Smooth muscle cell (in vitro differentiated cells): ENCODE data around the gene ACSS1. TPM values are rescaled to one million over a fixed set of nuclear protein-coding genes. Genes with fewer than 3 reads are reported as not detected.

ENCODE experiments used
- DNase-seq: peaks from one replicate; lab custom pipeline; 2025; ENCODE audit not compliant: unreplicated experiment; lab: John Stamatoyannopoulos, UW
- H2AFZ ChIP-seq: fragments of 200-600 bp; sonication (generic); 2 replicates; pipeline ENCODE4 v1.6.0; 2016; ENCODE audit warnings: antibody characterized with exemption, low read depth, mild to moderate bottlenecking
- H3F3A ChIP-seq: fragments of 200-600 bp; sonication (generic); 2 replicates; pipeline ENCODE4 v1.6.0; 2017; ENCODE audit warnings: antibody characterized with exemption, low read depth
- H3K27ac ChIP-seq: fragments of 200-600 bp; sonication (generic); 2 replicates; pipeline ENCODE4 v1.5.1; 2016; ENCODE audit warnings: low read depth, mild to moderate bottlenecking
- H3K27me3 ChIP-seq: fragments of 200-600 bp; sonication (generic); 2 replicates; pipeline ENCODE4 v1.6.1; 2016; ENCODE audit warnings: low read depth, mild to moderate bottlenecking
- H3K36me3 ChIP-seq: fragments of 200-600 bp; sonication (generic); 2 replicates; pipeline ENCODE4 v1.5.1; 2016; ENCODE audit warnings: low read depth
- H3K4me1 ChIP-seq: fragments of 200-600 bp; sonication (generic); 2 replicates; pipeline ENCODE4 v1.5.1; 2016; ENCODE audit warnings: low read depth
- H3K4me2 ChIP-seq: fragments of 200-600 bp; sonication (generic); 2 replicates; pipeline ENCODE4 v1.6.0; 2016; ENCODE audit warnings: mild to moderate bottlenecking
- H3K4me3 ChIP-seq: fragments of 200-600 bp; sonication (generic); 2 replicates; pipeline ENCODE4 v1.5.1; 2016; ENCODE audit warnings: mild to moderate bottlenecking
- H3K79me2 ChIP-seq: fragments of 200-600 bp; sonication (generic); 2 replicates; pipeline ENCODE4 v1.6.0; 2016; ENCODE audit warnings: low read depth, mild to moderate bottlenecking
- H3K9ac ChIP-seq: fragments of 200-600 bp; sonication (generic); 2 replicates; pipeline ENCODE4 v1.6.0; 2016; ENCODE audit warnings: low read depth
- H3K9me3 ChIP-seq: fragments of 200-600 bp; sonication (generic); replicated peaks from 2 replicates; pipeline ENCODE4 v1.5.1; 2016; ENCODE audit warnings: low read depth
- H4K20me1 ChIP-seq: fragments of 200-600 bp; sonication (generic); 2 replicates; pipeline ENCODE4 v1.6.0; 2016; ENCODE audit warnings: low read depth
- CTCF ChIP-seq: fragments of 200-600 bp; sonication (generic); IDR thresholded peaks from 2 replicates; pipeline ENCODE4 v1.5.1; 2017; ENCODE audit warnings: borderline replicate concordance, mild to moderate bottlenecking, antibody characterized with exemption; ENCODE audit not compliant: insufficient read depth, poor library complexity, severe bottlenecking
- WGBS: methylation state at CpG from one replicate; pipeline ENCODE4 v1.1.7; 2016; ENCODE audit warnings: low lambda C conversion rate; 5-methylcytosine and 5-hydroxymethylcytosine counted together
- polyA plus RNA-seq: library from polyadenylated mRNA; unstranded; fragments of >200 nt; fragmentation: Nextera tagmentation; extraction: Ambion mirVana; gene quantifications from 2 replicates; pipeline ENCODE4 v1.2.1, GENCODE V29; 2016
- total RNA-seq: library from RNA; depleted of rRNA; stranded (reverse); fragments of >200 nt; gene quantifications from 2 replicates; pipeline ENCODE4 v1.2.3, GENCODE V29; 2014

ACSS1 gene
- total and polyA plus RNA-seq, 2 experiments from 2014 or later = 2.4 to 2.8 TPM

- Histone ChIP-seq H3F3A (no peaks in the 10 kb centered on the region), H3K4me2 (no peak overlapping the region), H4K20me1 (no peaks in the 10 kb centered on the region), H3K27ac (no peak overlapping the region), H3K9me3 (no peaks in the 10 kb centered on the region), H3K9ac (no peak overlapping the region), H3K4me1 (peaks cover 3% of the 10 kb centered on the region), H3K36me3 (no peaks in the 10 kb centered on the region), H2AFZ (no peak overlapping the region), H3K79me2 (no peaks in the 10 kb centered on the region), H3K27me3 (no peaks in the 10 kb centered on the region), H3K4me3 (no peak overlapping the region)
- 93% methylated on average over 15 of the region's 15 CpGs for WGBS
- TF ChIP-seq CTCF = no peak
- no peak for DNase-seq
Observed at GRCh38 chr20:25037288-25038102, 20.4 kb downstream of the ACSS1 start.

- Histone ChIP-seq H3K36me3 (no peaks in the 10 kb centered on the region), H3K27ac (no peak overlapping the region), H3K4me3 (no peak overlapping the region), H2AFZ (no peak overlapping the region), H3F3A (no peaks in the 10 kb centered on the region), H3K4me1 (peaks cover 7% of the 10 kb centered on the region), H3K27me3 (no peaks in the 10 kb centered on the region), H3K79me2 (no peaks in the 10 kb centered on the region), H3K9ac (no peak overlapping the region), H3K9me3 (no peaks in the 10 kb centered on the region), H3K4me2 (no peak overlapping the region), H4K20me1 (no peaks in the 10 kb centered on the region)
- TF ChIP-seq CTCF = no peak
- no peak for DNase-seq
- whole genome bisulfite sequencing = 68% methylated on average over 7 of the region's 7 CpGs
Observed at GRCh38 chr20:25036331-25036936, 21.5 kb downstream of the ACSS1 start.

GRCh38 chr20:25035921-25036320, 22.0 kb downstream of the ACSS1 start:
- H3K27me3 ChIP-seq = no peaks in the 10 kb centered on the region
- H3K9ac ChIP-seq = no peak overlapping the region
- H3K36me3 ChIP-seq = no peaks in the 10 kb centered on the region
- no peaks in the 10 kb centered on the region for H3F3A ChIP-seq
- H3K4me3 ChIP-seq = no peak overlapping the region
- no peak overlapping the region for H3K4me2 ChIP-seq
- no peak for DNase-seq
- no peak overlapping the region for H2AFZ ChIP-seq
- no peak for TF ChIP-seq CTCF
- H3K4me1 ChIP-seq = peaks cover 7% of the 10 kb centered on the region
- H3K27ac ChIP-seq = no peak overlapping the region
- H3K79me2 ChIP-seq = no peaks in the 10 kb centered on the region
- WGBS = 69% methylated on average over 4 of the region's 4 CpGs
- H4K20me1 ChIP-seq = no peaks in the 10 kb centered on the region
- H3K9me3 ChIP-seq = no peaks in the 10 kb centered on the region

- Histone ChIP-seq H3K4me1 (peaks cover 7% of the 10 kb centered on the region), H3K27ac (no peak overlapping the region), H3F3A (no peaks in the 10 kb centered on the region), H3K9me3 (no peaks in the 10 kb centered on the region), H4K20me1 (no peaks in the 10 kb centered on the region), H3K4me2 (no peak overlapping the region), H3K79me2 (no peaks in the 10 kb centered on the region), H2AFZ (no peak overlapping the region), H3K27me3 (no peaks in the 10 kb centered on the region), H3K36me3 (no peaks in the 10 kb centered on the region), H3K4me3 (no peak overlapping the region), H3K9ac (no peak overlapping the region)
- DNase-seq = no peak
- 94% methylated on average over 3 of the region's 3 CpGs for WGBS
- no peak for TF ChIP-seq CTCF
Observed at GRCh38 chr20:25033924-25034300, 24.0 kb downstream of the ACSS1 start.
